Ishikawa (cell line): ENCODE measurements around the gene PATJ.

Experiments
- CEBPB ChIP-seq: IDR thresholded peaks from 2 replicates; pipeline ENCODE4 v1.6.1; 2012
- CREB1 ChIP-seq: IDR thresholded peaks from 2 replicates; pipeline ENCODE4 v1.6.1; 2012; ENCODE audit warnings: low read depth
- EGR1 ChIP-seq: IDR thresholded peaks from 2 replicates; pipeline ENCODE4 v1.6.1; 2012
- EP300 ChIP-seq: IDR thresholded peaks from 2 replicates; pipeline ENCODE4 v1.6.1; 2012; ENCODE audit warnings: borderline replicate concordance
- FOXM1 ChIP-seq: IDR thresholded peaks from 2 replicates; pipeline ENCODE4 v1.6.1; 2012; ENCODE audit warnings: low read depth, borderline replicate concordance
- MAX ChIP-seq: IDR thresholded peaks from 2 replicates; pipeline ENCODE4 v1.6.1; 2012
- NFIC ChIP-seq: IDR thresholded peaks from 2 replicates; pipeline ENCODE4 v1.6.1; 2012
- RAD21 ChIP-seq: IDR thresholded peaks from 2 replicates; pipeline ENCODE4 v1.6.1; 2012; ENCODE audit warnings: low read depth
- TAF1 ChIP-seq: IDR thresholded peaks from 2 replicates; pipeline ENCODE4 v1.6.1; 2012; ENCODE audit warnings: low read depth, mild to moderate bottlenecking
- TEAD4 ChIP-seq: IDR thresholded peaks from 2 replicates; pipeline ENCODE4 v1.6.1; 2012
- TF ChIP-seq, protein P1 (sequence below): IDR thresholded peaks from 2 replicates; pipeline ENCODE4 v1.6.1; 2012; ENCODE audit warnings: low read depth, mild to moderate bottlenecking

GRCh38 chr1:61724506-61724812 is 17.8 kb upstream of the PATJ start:
- TF ChIP-seq EP300 (no peak), NFIC (no peak), TAF1 (no peak), EGR1 (no peak), CREB1 (no peak), CEBPB (no peak), TEAD4 (no peak), FOXM1 (no peak), MAX (no peak), RAD21 (no peak)
- TF ChIP-seq, protein P1, sequence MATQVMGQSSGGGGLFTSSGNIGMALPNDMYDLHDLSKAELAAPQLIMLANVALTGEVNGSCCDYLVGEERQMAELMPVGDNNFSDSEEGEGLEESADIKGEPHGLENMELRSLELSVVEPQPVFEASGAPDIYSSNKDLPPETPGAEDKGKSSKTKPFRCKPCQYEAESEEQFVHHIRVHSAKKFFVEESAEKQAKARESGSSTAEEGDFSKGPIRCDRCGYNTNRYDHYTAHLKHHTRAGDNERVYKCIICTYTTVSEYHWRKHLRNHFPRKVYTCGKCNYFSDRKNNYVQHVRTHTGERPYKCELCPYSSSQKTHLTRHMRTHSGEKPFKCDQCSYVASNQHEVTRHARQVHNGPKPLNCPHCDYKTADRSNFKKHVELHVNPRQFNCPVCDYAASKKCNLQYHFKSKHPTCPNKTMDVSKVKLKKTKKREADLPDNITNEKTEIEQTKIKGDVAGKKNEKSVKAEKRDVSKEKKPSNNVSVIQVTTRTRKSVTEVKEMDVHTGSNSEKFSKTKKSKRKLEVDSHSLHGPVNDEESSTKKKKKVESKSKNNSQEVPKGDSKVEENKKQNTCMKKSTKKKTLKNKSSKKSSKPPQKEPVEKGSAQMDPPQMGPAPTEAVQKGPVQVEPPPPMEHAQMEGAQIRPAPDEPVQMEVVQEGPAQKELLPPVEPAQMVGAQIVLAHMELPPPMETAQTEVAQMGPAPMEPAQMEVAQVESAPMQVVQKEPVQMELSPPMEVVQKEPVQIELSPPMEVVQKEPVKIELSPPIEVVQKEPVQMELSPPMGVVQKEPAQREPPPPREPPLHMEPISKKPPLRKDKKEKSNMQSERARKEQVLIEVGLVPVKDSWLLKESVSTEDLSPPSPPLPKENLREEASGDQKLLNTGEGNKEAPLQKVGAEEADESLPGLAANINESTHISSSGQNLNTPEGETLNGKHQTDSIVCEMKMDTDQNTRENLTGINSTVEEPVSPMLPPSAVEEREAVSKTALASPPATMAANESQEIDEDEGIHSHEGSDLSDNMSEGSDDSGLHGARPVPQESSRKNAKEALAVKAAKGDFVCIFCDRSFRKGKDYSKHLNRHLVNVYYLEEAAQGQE = no peak
